G401.6 (cell line): Measurements from ENCODE around the gene ASB1.
"Not testable (repeated sequence)": the region's sequence is repeated elsewhere in the genome, so short reads cannot be mapped to it uniquely, and the experiment has no call there.

ENCODE experiments used
- FAIRE-seq: peaks from 2 replicates; lab custom pipeline; 2012; peaks lifted over from hg19 to GRCh38; lab: Jason Lieb, UNC

The ASB1 gene

DNA sequence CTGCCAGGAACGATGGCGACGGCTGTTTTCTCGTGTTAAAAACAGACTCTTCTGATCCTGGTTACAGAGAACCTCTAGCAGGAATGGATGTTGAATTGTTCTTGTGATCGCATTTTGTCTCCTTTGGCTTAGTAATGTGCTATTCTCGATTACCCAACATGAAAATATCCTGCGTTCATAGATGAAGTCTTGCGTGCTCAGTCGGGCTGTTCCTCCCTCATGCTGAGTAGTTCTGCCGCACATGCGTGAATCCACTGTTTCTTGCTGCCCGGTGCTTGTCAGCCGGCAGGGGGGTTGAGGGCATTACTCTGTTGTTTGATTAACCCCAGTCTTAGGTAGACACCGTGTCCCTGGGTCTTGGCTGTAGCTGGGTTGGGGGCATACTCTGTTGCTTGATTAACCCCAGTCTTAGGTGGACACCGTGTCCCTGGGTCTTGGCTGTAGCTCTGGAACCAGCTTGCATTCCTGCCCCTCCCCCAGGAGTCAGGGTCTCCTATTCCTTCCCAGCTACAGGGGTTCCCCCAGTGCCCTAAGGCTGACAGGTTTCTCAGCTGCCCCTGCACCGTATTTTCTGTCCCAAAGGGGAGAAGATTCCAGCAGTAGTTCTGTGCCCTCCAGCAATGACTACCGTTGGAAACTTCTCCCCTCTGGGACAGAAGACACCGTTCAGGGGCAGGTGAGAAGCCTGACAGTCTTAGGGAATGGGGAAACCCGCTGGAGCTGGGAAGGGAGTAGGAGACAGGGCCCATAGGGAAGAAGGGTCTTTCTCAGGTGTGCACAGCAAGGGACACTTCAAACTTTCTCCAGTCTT lies 22.1 kb upstream of the ASB1 start:
- FAIRE-seq: no peak

DNA sequence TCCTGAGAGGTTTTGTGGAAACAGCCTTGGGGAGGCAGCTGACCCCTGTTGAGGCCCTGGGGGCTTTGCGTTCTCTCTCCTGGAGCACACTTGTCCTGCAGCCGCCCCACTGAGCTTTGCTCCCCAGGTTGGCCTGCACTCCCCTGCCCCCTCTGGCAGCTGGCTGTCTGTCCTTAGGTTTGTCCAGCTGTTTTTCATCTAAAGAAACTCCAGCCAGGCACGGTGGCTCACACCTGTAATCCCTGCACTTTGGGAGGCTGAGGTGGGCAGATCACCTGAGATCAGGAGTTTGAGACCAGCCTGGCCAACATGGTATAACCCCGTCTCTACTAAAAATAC lies 21.5 kb upstream of the ASB1 start:
- not testable (repeated sequence) for FAIRE-seq

GRCh38 chr2:238406221-238406997 lies 20.3 kb upstream of the ASB1 start:
- no peak for FAIRE-seq

GRCh38 chr2:238406998-238407285 lies 19.8 kb upstream of the ASB1 start:
- no peak for FAIRE-seq

GRCh38 chr2:238407566-238407965 lies 19.2 kb upstream of the ASB1 start:
- FAIRE-seq: no peak

GRCh38 chr2:238408615-238409340 lies 17.9 kb upstream of the ASB1 start:
- FAIRE-seq: no peak

GRCh38 chr2:238409341-238410199 lies 17.2 kb upstream of the ASB1 start:
- FAIRE-seq: no peak

DNA sequence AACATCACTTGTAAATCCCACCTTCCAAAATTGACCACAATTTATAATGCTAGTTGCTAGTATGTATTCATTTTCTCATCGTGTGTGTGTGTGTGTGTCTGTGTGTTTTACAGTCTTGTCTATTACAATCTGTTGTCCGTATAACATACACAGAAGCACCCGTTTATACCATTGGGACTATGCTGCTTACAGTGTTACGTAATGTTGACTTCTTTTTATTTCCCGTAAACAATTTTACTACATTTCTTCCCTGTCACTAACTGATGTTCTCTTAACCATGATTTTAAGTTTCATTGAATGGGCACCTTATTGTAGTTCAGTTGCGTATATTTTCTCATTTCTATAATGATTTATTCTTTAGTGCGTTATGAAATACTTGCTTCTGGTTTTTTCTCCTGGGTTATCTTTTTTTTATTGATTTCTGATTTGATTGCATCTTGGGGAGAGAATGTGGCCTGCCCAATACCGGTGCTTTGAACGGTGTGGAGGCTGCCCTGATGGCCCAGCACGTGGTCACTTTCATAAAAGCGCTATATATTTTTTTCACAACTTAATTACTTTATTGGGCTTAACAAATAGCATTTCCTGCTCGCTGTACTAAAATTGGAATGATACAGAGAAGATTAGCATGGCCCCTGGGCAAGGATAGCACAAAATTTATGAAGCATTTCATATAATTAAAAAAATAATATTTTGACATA lies 14.5 kb upstream of the ASB1 start:
- no peak for FAIRE-seq

- no peak for FAIRE-seq
Measured at GRCh38 chr2:238413368-238413767, 13.4 kb upstream of the ASB1 start.

GRCh38 chr2:238415036-238415764 lies 11.5 kb upstream of the ASB1 start:
- FAIRE-seq: no peak

DNA sequence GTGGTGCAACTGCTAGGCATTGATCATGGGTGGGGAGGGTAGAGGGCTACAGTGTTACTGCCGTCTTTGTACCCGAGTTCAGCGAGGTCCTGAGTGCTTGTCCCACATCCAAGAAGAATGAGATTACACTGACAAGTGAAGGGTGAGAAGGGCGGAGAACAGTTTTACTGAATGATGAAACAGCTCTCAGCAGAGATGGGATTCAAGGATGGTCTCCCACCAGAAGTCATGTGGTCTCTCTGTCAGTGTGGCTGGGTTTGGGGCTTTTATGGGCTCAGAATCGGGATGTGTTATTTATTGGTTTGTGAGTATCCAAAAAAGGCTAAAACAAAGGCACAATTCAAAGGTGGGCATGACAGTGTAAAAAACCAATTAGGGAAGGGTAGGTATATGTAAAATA lies 10.8 kb upstream of the ASB1 start:
- FAIRE-seq: no peak

DNA sequence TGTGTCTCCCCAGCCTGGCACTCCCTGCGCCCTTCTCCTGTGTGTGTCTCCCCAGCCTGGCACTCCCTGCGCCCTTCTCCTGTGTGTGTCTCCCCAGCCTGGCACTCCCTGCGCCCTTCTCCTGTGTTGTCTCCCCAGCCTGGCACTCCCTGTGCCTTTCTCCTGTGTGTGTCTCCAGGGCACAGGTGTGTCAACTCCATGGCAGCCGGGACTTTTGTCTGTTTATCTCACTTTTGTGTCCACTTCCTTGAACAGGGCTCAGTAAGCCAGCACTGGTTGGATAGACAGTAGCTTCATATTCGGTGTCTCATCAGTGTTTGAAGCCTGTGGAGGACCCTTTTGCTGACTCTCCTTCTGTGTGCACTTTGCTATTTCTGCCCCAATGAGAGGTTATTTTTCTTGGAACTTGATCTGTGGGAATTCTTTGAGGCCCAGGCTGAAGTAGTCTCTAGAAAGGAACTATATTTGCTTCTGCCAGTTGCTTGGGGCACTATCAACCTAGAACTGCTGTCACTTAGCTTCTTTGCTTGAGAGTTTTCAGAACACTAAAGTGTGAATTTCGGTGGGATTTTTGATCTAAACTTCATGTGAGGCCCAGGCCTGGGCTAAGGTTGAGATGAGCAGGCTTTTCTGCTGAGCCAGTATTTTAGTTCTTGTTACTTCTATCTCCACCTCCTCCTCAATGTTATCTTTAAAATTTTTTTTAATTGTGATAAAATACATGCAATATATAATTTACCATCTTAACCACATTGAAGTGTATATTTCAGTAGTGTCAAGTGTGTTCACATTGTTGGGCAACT lies 8.3 kb upstream of the ASB1 start:
- no peak for FAIRE-seq

GRCh38 chr2:238418999-238419546 lies 7.7 kb upstream of the ASB1 start:
- FAIRE-seq: no peak

GRCh38 chr2:238420442-238420841 lies 6.3 kb upstream of the ASB1 start:
- no peak for FAIRE-seq

DNA sequence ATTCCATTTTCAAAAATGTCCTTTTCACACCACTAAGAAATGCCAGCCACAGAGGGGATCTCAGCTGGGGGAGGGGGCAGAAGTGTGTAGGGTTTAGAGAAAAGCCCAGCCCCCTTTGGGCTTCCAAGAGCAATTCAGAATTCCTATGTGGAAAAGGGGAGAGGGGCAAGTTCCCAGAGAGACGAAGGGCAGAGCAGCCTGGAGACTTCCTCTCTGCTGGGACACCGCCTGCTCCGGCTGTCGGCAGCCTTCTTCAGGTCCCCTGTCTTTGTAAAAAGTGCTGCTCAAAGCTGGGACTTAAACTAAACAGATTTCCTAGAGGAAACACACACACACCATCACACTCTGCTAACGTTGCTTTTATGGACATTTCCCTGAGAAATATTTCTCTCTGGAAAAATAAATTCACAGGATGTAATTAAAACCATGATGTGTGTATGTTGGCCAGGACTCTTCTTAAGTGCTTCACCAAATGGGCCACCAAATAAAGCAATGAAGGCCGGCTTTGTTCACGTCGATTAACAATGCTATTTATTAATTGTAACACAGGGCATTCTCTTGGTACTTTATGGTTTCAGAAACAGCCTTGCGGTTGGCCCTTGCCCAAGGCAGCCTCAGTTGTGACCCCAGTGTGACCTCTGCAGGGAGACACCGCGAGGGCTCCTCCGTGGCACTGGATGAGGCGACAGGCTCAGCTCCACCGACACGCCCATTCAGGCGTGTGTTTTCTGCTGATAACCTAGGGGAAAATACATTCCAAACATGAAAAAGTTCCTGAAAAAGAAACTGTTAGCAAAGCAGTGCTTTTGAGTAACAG lies 5.6 kb upstream of the ASB1 start:
- no peak for FAIRE-seq

DNA sequence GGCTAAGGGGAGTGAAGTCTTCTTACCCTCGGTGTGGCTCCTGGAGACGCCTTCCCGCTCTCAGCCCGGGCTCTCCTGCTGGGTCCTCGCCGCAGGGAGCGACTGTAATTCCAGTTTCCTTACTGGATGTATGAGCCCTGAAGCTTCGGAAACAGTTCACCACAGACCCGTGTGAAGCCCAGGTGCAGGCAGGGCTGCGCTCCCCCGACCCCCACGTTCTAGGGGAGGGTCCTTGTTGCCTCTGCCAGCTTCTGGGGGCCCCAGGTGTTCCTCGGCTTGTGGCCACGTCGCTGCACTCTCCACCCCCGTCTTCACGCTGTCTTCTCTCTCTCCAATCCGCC lies 5.1 kb upstream of the ASB1 start:
- no peak for FAIRE-seq

DNA sequence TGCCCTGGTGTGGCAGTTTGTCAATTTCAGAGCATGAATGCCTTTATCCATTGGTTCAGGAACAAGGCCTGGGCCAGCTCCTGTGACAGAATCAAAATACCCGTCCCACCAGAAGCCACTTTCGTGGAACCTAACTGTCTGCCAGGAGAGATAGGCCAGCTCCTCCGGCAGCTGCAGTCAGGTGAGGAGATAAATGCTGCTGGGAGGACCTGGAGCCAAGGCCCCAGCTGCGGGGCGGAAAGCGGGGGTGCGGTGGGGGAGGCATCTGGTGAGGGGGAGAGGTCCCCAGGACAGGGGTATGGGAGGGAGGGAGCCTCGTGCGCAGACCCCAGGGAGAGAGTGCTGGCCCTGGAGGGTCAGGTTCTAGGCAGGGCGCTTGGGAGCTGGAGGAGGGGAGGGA lies 4.4 kb upstream of the ASB1 start:
- FAIRE-seq: no peak

DNA sequence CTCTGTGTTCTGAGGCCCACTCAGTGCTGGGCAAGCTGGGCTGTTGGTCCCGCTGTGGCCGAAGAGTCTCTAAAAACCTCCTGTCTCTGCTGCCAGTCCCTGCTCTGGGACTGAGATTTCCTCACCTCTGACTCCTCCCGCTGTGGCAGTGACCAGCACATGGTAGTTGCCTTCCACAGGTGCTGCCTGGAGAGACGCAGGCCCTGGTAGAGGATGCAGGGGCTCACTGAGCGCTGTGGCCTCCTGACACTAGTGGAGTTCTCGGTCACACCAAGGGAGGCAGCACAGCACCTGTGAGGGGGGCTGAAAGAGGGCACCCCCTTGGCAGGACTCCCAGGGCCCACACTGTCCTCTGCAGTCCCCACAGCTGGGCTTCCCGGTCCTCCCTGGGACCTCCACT lies 3.8 kb upstream of the ASB1 start:
- no peak for FAIRE-seq
